Caco-2 (cell line): Measurements from ENCODE around the gene SUPT16H. TPM values are rescaled to one million over a fixed set of nuclear protein-coding genes. Genes with fewer than 3 reads are reported as not detected.

Experiments
- BruUV-seq: library from RNA; stranded (reverse); fragments of 400-500 nt; replicated peaks from 2 replicates; lab custom pipeline; 2021; lab: Mats Ljungman, UMichigan
- CTCF ChIA-PET: fragments of 300-600 bp; sonication (Branson Sonifier 250); formaldehyde crosslinking; loops from one replicate; lab custom pipeline; 2022; ENCODE audit warnings: antibody characterized with exemption; lab: Charles Lee
- POLR2A ChIA-PET: fragments of 300-600 bp; sonication (Branson Sonifier 250); formaldehyde crosslinking; loops from one replicate; lab custom pipeline; 2022; ENCODE audit warnings: antibody characterized with exemption; lab: Charles Lee
- DNase-seq, 2 experiments: peaks; one replicate each; pipeline versions ENCODE4 v3.0.0 to v3.0.0-alpha.2; 2020 to 2022
- H3K27me3 ChIP-seq: replicated peaks from 2 replicates; pipeline ENCODE4 v1.6.0; 2011; ENCODE audit warnings: low read length; ENCODE audit not compliant: control insufficient read depth, insufficient read depth
- H3K36me3 ChIP-seq: 2 replicates; pipeline ENCODE4 v1.5.1; 2011; ENCODE audit warnings: low read length; ENCODE audit not compliant: control insufficient read depth, insufficient read depth
- H3K4me1 ChIP-seq: fragments of 250-450 bp; sonication (Bioruptor Pico); 2 replicates; pipeline ENCODE4 v1.5.1; 2020; ENCODE audit warnings: mild to moderate bottlenecking
- H3K4me3 ChIP-seq: 2 replicates; pipeline ENCODE4 v1.5.1; 2011; ENCODE audit warnings: low read depth, mild to moderate bottlenecking, control low read depth, low read length
- H3K9me3 ChIP-seq: fragments of 250-450 bp; sonication (Bioruptor Pico); 2 replicates; pipeline ENCODE4 v1.5.1; 2020; ENCODE audit warnings: mild to moderate bottlenecking, moderate library complexity
- H3K27ac Mint-ChIP-seq: one replicate; pipeline ENCODE4 v1.8.0; 2022; ENCODE audit warnings: mixed read lengths; ENCODE audit not compliant: unreplicated experiment
- H3K27me3 Mint-ChIP-seq: one replicate; pipeline ENCODE4 v1.8.0; 2022; ENCODE audit warnings: mixed read lengths; ENCODE audit not compliant: insufficient read depth, unreplicated experiment
- H3K36me3 Mint-ChIP-seq: one replicate; pipeline ENCODE4 v1.8.0; 2022; ENCODE audit warnings: mild to moderate bottlenecking, mixed read lengths; ENCODE audit not compliant: insufficient read depth, unreplicated experiment
- H3K4me1 Mint-ChIP-seq: one replicate; pipeline ENCODE4 v1.8.0; 2022; ENCODE audit warnings: low read depth, mixed read lengths; ENCODE audit not compliant: unreplicated experiment
- H3K4me3 Mint-ChIP-seq: one replicate; pipeline ENCODE4 v1.8.0; 2022; ENCODE audit warnings: mild to moderate bottlenecking, moderate library complexity, mixed read lengths; ENCODE audit not compliant: unreplicated experiment
- H3K9me3 Mint-ChIP-seq: one replicate; pipeline ENCODE4 v1.8.0; 2022; ENCODE audit warnings: mixed read lengths; ENCODE audit not compliant: unreplicated experiment
- CTCF ChIP-seq, 2 experiments: fragments of 200-600 bp in 1 of 2; IDR thresholded peaks; 1 replicate in 1 of 2; 2 replicates in 1 of 2; pipeline versions ENCODE4 v1.5.1 to v1.8.0; 2011 to 2022; ENCODE audit warnings: antibody characterized with exemption in 1 of 2, control low read depth in 1 of 2, inconsistent platforms in 1 of 2, low read depth in 1 of 2, low read length in 1 of 2, mild to moderate bottlenecking in 1 of 2, moderate library complexity in 1 of 2; ENCODE audit not compliant: insufficient read depth in 1 of 2, severe bottlenecking in 1 of 2, unreplicated experiment in 1 of 2
- intact Hi-C: fragments of 100-400 bp; cut with micrococcal nuclease; formaldehyde crosslinking; loops from one replicate; pipeline ENCODE4 v1.10.0; 2022; ENCODE audit not compliant: unreplicated experiment
- total RNA-seq: library from RNA; stranded (reverse); gene quantifications from 2 replicates; pipeline ENCODE4 v1.2.3, GENCODE V29; 2022

Gene SUPT16H
- total RNA-seq, 1 experiment from 2014 or later, result 118 TPM

- no TSS peak for BruUV-seq
Observed at GRCh38 chr14:21350539-21350938, 33.3 kb downstream of the SUPT16H start.

GRCh38 chr14:21347201-21347600, 36.6 kb downstream of the SUPT16H start:
- intact Hi-C loops, result no loop called here
- POLR2A ChIA-PET, result interaction anchor here (0.6 kb wide), 1 partner anchor 32 kb away, joined by 6 read pairs; no protein-coding TSS in a partner anchor
- TF ChIP-seq CTCF (IDR thresholded peaks at IDR 0.05; ENCODE audit: insufficient read depth in 1 of 2, low read depth in 1 of 2, low read length in 1 of 2, severe bottlenecking in 1 of 2, unreplicated experiment in 1 of 2), result no peak
- Histone ChIP-seq H3K27me3 (no peaks in the 10 kb centered on the region), H3K4me3 (no peak overlapping the region), H3K9me3 (no peaks in the 10 kb centered on the region), H3K36me3 (no peaks in the 10 kb centered on the region), H3K4me1 (no peaks in the 10 kb centered on the region)
- H3K4me1 Mint-ChIP-seq, result no peaks in the 10 kb centered on the region
- CTCF ChIA-PET, result no interaction called here
- H3K27me3 Mint-ChIP-seq, result no peaks in the 10 kb centered on the region
- no TSS peak for BruUV-seq
- no peak overlapping the region for H3K27ac Mint-ChIP-seq
- H3K4me3 Mint-ChIP-seq, result no peak overlapping the region
- DNase-seq, result no peak
- H3K9me3 Mint-ChIP-seq, result no peaks in the 10 kb centered on the region
- H3K36me3 Mint-ChIP-seq, result peaks cover 36% of the 10 kb centered on the region

More at GRCh38 chr14:21350539-21350938, 33.3 kb downstream of the SUPT16H start:
- Mint-ChIP-seq H3K27me3 (no peaks in the 10 kb centered on the region), H3K9me3 (no peaks in the 10 kb centered on the region), H3K36me3 (peaks cover 69% of the 10 kb centered on the region), H3K4me3 (no peak overlapping the region), H3K4me1 (no peaks in the 10 kb centered on the region), H3K27ac (no peak overlapping the region)
- Histone ChIP-seq H3K4me3 (no peak overlapping the region), H3K4me1 (no peaks in the 10 kb centered on the region), H3K27me3 (no peaks in the 10 kb centered on the region), H3K36me3 (peaks cover 4% of the 10 kb centered on the region; the same call in 1 of the 2 replicates), H3K9me3 (no peaks in the 10 kb centered on the region)
- POLR2A ChIA-PET, result no interaction called here
- intact Hi-C loops, result no loop called here
- TF ChIP-seq CTCF (IDR thresholded peaks at IDR 0.05; ENCODE audit: insufficient read depth in 1 of 2, low read depth in 1 of 2, low read length in 1 of 2, severe bottlenecking in 1 of 2, unreplicated experiment in 1 of 2), result no peak
- DNase-seq, result no peak
- CTCF ChIA-PET, result no interaction called here

GRCh38 chr14:21346532-21347135, 37.2 kb downstream of the SUPT16H start:
- ChIA-PET POLR2A (interaction anchor here (0.5 to 0.6 kb wide), 2 partner anchors 32 to 38 kb away, joined by 3 to 6 read pairs; no protein-coding TSS in a partner anchor), CTCF (no interaction called here)
- Mint-ChIP-seq H3K27me3 (no peaks in the 10 kb centered on the region), H3K4me3 (no peak overlapping the region), H3K27ac (no peak overlapping the region), H3K36me3 (peaks cover 30% of the 10 kb centered on the region), H3K9me3 (no peaks in the 10 kb centered on the region), H3K4me1 (no peaks in the 10 kb centered on the region)
- Histone ChIP-seq H3K9me3 (no peaks in the 10 kb centered on the region), H3K27me3 (no peaks in the 10 kb centered on the region), H3K4me1 (no peaks in the 10 kb centered on the region), H3K4me3 (no peak overlapping the region), H3K36me3 (no peaks in the 10 kb centered on the region)
- intact Hi-C loops, result no loop called here
- TF ChIP-seq CTCF (IDR thresholded peaks at IDR 0.05; ENCODE audit: insufficient read depth in 1 of 2, low read depth in 1 of 2, low read length in 1 of 2, severe bottlenecking in 1 of 2, unreplicated experiment in 1 of 2), result no peak
- no peak for DNase-seq
- BruUV-seq, result no TSS peak
